Skeletal muscle tissue (tissue), 5 donors: ENCODE measurements around the gene EIF3C. TPM values are rescaled to one million over a fixed set of nuclear protein-coding genes. Genes with fewer than 3 reads are reported as not detected.
"Not testable (repeated sequence)": the region's sequence is repeated elsewhere in the genome, so short reads cannot be mapped to it uniquely, and the experiment has no call there.

Experiments
- H3K27ac ChIP-seq: one replicate; pipeline ENCODE4 v1.7.0; 2013; ENCODE audit warnings: mild to moderate bottlenecking, low read depth, low read length, inconsistent platforms
- H3K27me3 ChIP-seq, 3 donors: one replicate each; pipeline ENCODE4 v1.7.0; 2013; ENCODE audit warnings: low read length in 3 of 3; ENCODE audit not compliant: control insufficient read depth in 3 of 3, insufficient read depth in 3 of 3
- H3K36me3 ChIP-seq, 3 donors: one replicate each; pipeline ENCODE4 v1.7.0; 2013; ENCODE audit warnings: low read length in 3 of 3; ENCODE audit not compliant: control insufficient read depth in 3 of 3, insufficient read depth in 3 of 3
- H3K4me1 ChIP-seq, 3 donors: one replicate each; pipeline ENCODE4 v1.7.0; 2013; ENCODE audit warnings: low read length in 3 of 3, mild to moderate bottlenecking in 3 of 3; ENCODE audit not compliant: control insufficient read depth in 3 of 3, insufficient read depth in 3 of 3
- H3K4me3 ChIP-seq, 3 donors: one replicate each; pipeline ENCODE4 v1.7.0; 2013; ENCODE audit warnings: low read length in 3 of 3
- H3K9ac ChIP-seq, 3 donors: one replicate each; pipeline ENCODE4 v1.7.0; 2013; ENCODE audit warnings: low read length in 3 of 3, mild to moderate bottlenecking in 3 of 3, moderate library complexity in 2 of 3, low read depth in 1 of 3
- H3K9me3 ChIP-seq, 3 donors: one replicate each; pipeline ENCODE4 v1.7.0; 2013; ENCODE audit warnings: low read length in 3 of 3; ENCODE audit not compliant: control insufficient read depth in 3 of 3
- small RNA-seq: library from RNA; depleted of rRNA; stranded (forward); fragments of <200 nt; gene quantifications from one replicate; pipeline ENCODE3, GENCODE V24; 2014
- total RNA-seq: library from RNA; depleted of rRNA; stranded (reverse); fragments of >200 nt; gene quantifications from one replicate; pipeline ENCODE4 v1.2.3, GENCODE V29; 2014
- donor health status: Osteomylitis.

The EIF3C gene
- total RNA-seq, 1 donor from 2014 or later, result 197 TPM

DNA sequence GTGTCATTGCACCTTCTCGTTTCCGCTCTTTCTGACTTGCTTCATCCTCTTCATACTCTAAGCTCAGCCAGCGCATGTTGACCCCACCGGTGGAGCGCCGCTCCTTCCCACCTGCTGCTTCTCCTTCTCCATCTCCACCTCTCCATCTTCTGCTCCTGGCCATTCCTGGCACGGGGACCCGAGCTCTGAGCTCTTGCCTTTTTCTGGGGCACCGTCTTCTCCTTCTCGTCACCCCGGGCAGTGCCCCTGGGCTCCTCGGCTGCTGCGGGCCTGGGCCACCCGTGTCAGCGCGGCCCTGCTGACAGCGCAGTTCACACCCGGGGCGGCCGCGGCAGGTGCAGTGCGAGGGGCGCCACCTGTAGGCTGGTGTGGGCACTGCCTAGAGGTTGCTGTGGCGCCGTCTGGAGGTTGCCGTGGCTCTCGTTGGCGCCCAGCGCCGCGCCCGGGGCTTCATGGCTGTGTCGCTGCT, 38.8 kb downstream of the EIF3C start:
- not testable (repeated sequence) for H3K9me3 ChIP-seq, H3K27me3 ChIP-seq, H3K36me3 ChIP-seq, H3K4me1 ChIP-seq, H3K27ac ChIP-seq, H3K4me3 ChIP-seq, H3K9ac ChIP-seq

GRCh38 chr16:28750469-28751067, 39.3 kb downstream of the EIF3C start:
- not testable (repeated sequence) for H3K9ac ChIP-seq, H3K4me1 ChIP-seq, H3K27ac ChIP-seq, H3K36me3 ChIP-seq, H3K4me3 ChIP-seq, H3K9me3 ChIP-seq, H3K27me3 ChIP-seq

GRCh38 chr16:28751487-28751886, 40.2 kb downstream of the EIF3C start, which contains the start of gene NPIPB9:
TSS of gene NPIPB9 (plus strand) at chr16:28751787.
- not testable (repeated sequence) for H3K9ac ChIP-seq, H3K36me3 ChIP-seq, H3K4me3 ChIP-seq, H3K4me1 ChIP-seq, H3K27me3 ChIP-seq, H3K9me3 ChIP-seq, H3K27ac ChIP-seq

DNA sequence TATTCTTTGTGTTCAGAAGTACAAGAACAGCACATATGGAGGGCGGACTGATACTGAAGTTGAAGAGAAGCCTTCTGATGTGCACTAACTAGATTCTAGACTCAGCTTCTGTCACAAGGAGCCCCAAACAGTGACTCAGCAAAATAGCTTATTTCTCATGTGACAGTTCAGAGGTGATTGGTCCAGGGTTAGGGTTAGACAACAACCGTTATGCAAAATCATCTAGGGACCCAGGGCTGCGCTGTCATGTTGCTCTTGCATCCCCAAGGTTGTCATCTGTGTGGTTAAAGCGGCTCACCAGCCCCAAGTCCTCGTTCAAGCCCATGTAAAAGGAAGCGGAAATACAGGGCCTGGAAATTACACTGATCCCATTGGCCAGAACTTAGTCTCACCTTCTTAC, 70.4 kb downstream of the EIF3C start:
- not testable (repeated sequence) for H3K4me3 ChIP-seq, H3K27ac ChIP-seq, H3K27me3 ChIP-seq, H3K9ac ChIP-seq, H3K9me3 ChIP-seq, H3K36me3 ChIP-seq, H3K4me1 ChIP-seq

DNA sequence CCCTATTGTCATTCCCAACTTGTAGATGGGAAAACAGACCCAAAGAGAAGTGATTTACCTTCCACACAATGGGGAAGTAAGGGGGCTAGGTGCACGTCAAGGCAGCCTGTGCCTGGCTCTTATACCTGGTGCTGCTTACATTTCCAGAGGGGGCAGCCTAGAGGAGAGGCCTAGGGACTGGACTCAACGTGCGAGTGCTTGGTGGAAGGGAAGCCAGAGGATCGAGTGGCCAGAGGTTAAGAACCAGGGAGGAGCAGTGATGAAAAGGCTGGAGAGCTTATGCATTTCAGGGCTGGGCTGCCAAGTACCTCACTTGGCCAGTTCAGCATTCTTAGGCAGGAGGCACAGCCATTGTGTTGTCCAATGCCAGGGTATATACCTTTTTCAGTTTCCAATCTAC, 71.1 kb downstream of the EIF3C start:
- not testable (repeated sequence) for H3K27me3 ChIP-seq, H3K27ac ChIP-seq, H3K4me1 ChIP-seq, H3K9me3 ChIP-seq, H3K36me3 ChIP-seq, H3K9ac ChIP-seq, H3K4me3 ChIP-seq

Small RNAs within 50 kb of the gene (small RNA-seq; reads per million reads assigned to genes)
- gene MIR6862-2, result not detected

Other genes starting within 250 kb of the EIF3C start
- not detected for gene NPIPB7, start 239.1 kb upstream of the EIF3C start, total RNA-seq
- 10.4 TPM for gene CLN3, start 219.4 kb upstream of the EIF3C start, total RNA-seq
- gene APOBR, start 216.8 kb upstream of the EIF3C start, total RNA-seq, result under 0.01 TPM
- gene IL27, start 204.6 kb upstream of the EIF3C start, total RNA-seq, result 0.52 TPM
- 3.7 TPM for gene NUPR1, start 172.5 kb upstream of the EIF3C start, total RNA-seq
- gene SGF29, start 157.5 kb upstream of the EIF3C start, total RNA-seq, result 19.8 TPM
- gene SULT1A2, start 114.4 kb upstream of the EIF3C start, total RNA-seq, result 0.52 TPM
- 2.6 TPM for gene SULT1A1, start 101.4 kb upstream of the EIF3C start, total RNA-seq
- gene NPIPB8, start 73.4 kb upstream of the EIF3C start, total RNA-seq, result not detected
- 4.2 TPM for gene NPIPB9, start 40.3 kb downstream of the EIF3C start, total RNA-seq
- gene ATXN2L, start 111.5 kb downstream of the EIF3C start, total RNA-seq, result 9.9 TPM
- 67.8 TPM for gene TUFM, start 134.9 kb downstream of the EIF3C start, total RNA-seq
- gene SH2B1, start 152.4 kb downstream of the EIF3C start, total RNA-seq, result 6.8 TPM
- 502 TPM for gene ATP2A1, start 167.0 kb downstream of the EIF3C start, total RNA-seq
- 11.0 TPM for gene RABEP2, start 213.8 kb downstream of the EIF3C start, total RNA-seq
- 2.1 TPM for gene CD19, start 220.5 kb downstream of the EIF3C start, total RNA-seq
- gene NFATC2IP, start 239.5 kb downstream of the EIF3C start, total RNA-seq, result 13.6 TPM